GM12878 (cell line): ENCODE measurements around the gene MRTFA. TPM values are rescaled to one million over a fixed set of nuclear protein-coding genes. Genes with fewer than 3 reads are reported as not detected.

Experiments used
- ATAC-seq: fragments of 200-7000 bp; cut with Tn5 transposase; 3 replicates; pipeline ENCODE4 v1.9.1; 2020; ENCODE audit warnings: mild to moderate bottlenecking, moderate library complexity
- BruUV-seq: library from RNA; stranded (reverse); fragments of 400-500 nt; replicated peaks from 2 replicates; lab custom pipeline; 2021; lab: Mats Ljungman, UMichigan
- CTCF ChIA-PET: fragments of 300-600 bp; sonication (Branson Sonifier 250); formaldehyde crosslinking; extraction: SDS; loops from one replicate; lab custom pipeline; 2021; ENCODE audit warnings: inconsistent platforms; lab: Yijun Ruan, JAX
- POLR2A ChIA-PET: fragments of 350-600 bp; formaldehyde crosslinking; extraction: SDS; loops from one replicate; lab custom pipeline; 2021; ENCODE audit warnings: inconsistent platforms; lab: Charles Lee
- RAD21 ChIA-PET: fragments of 300-600 bp; sonication (Branson Sonifier 250); formaldehyde crosslinking; loops from one replicate; lab custom pipeline; 2023; ENCODE audit warnings: antibody characterized with exemption; ENCODE audit not compliant: unreplicated experiment; lab: Charles Lee
- SMC1A ChIA-PET: fragments of 300-600 bp; sonication (Branson Sonifier 250); formaldehyde crosslinking; loops from one replicate; lab custom pipeline; 2023; ENCODE audit not compliant: unreplicated experiment, uncharacterized antibody; lab: Charles Lee
- DNase-seq: peaks from one replicate; pipeline ENCODE4 v3.0.0-alpha.2; 2011; ENCODE audit warnings: low read depth, low spot score
- FAIRE-seq: peaks from 3 replicates; lab custom pipeline; 2011; peaks lifted over from hg19 to GRCh38; lab: Jason Lieb, UNC
- H2AFZ ChIP-seq: 2 replicates; pipeline ENCODE4 v1.6.0; 2011; ENCODE audit warnings: low read depth, low read length, control low read depth; ENCODE audit not compliant: control insufficient read depth
- H3K27ac ChIP-seq: 2 replicates; pipeline ENCODE4 v1.5.1; 2011; ENCODE audit warnings: control low read depth; ENCODE audit not compliant: control insufficient read depth, insufficient read depth
- H3K27me3 ChIP-seq, 2 experiments: replicated peaks in 1 of 2; 2 replicates each; pipeline versions ENCODE4 v1.6.0 to v1.6.1; 2011; ENCODE audit warnings: low read length in 1 of 2; ENCODE audit not compliant: control insufficient read depth in 2 of 2, insufficient read depth in 2 of 2
- H3K36me3 ChIP-seq, 2 experiments: 2 replicates each; pipeline ENCODE4 v1.5.1; 2011; ENCODE audit warnings: low read length in 1 of 2; ENCODE audit not compliant: control insufficient read depth in 2 of 2, insufficient read depth in 2 of 2
- H3K4me1 ChIP-seq: 2 replicates; pipeline ENCODE4 v1.6.1; 2011; ENCODE audit warnings: mild to moderate bottlenecking, low read length, moderate library complexity, mixed read lengths; ENCODE audit not compliant: control insufficient read depth, insufficient read depth
- H3K4me2 ChIP-seq: 2 replicates; pipeline ENCODE4 v1.6.0; 2011; ENCODE audit warnings: control low read depth; ENCODE audit not compliant: control insufficient read depth, insufficient read depth
- H3K4me3 ChIP-seq: fragments of 200-600 bp; sonication (generic); 2 replicates; pipeline ENCODE4 v1.5.1; 2016
- H3K79me2 ChIP-seq: 2 replicates; pipeline ENCODE4 v1.6.0; 2011; ENCODE audit warnings: low read length; ENCODE audit not compliant: control insufficient read depth, insufficient read depth
- H3K9ac ChIP-seq: 2 replicates; pipeline ENCODE4 v1.8.0; 2011; ENCODE audit warnings: low read length, control low read depth, mixed read lengths; ENCODE audit not compliant: control insufficient read depth, insufficient read depth
- H3K9me3 ChIP-seq: replicated peaks from 3 replicates; pipeline ENCODE4 v1.5.1; 2011; ENCODE audit warnings: mild to moderate bottlenecking, low read length; ENCODE audit not compliant: control insufficient read depth, insufficient read depth
- H4K20me1 ChIP-seq: 2 replicates; pipeline ENCODE4 v1.6.0; 2011; ENCODE audit not compliant: control insufficient read depth, insufficient read depth
- CTCF ChIP-seq, 3 experiments: IDR thresholded peaks in 2 of 3; conservative IDR thresholded peaks in 1 of 3; 2 replicates each; pipeline ENCODE4 v1.5.1; 2011; ENCODE audit warnings: low read depth in 3 of 3, low read length in 3 of 3, mild to moderate bottlenecking in 3 of 3, control low read depth in 2 of 3, moderate library complexity in 2 of 3, inconsistent platforms in 1 of 3, mixed read lengths in 1 of 3; ENCODE audit not compliant: control insufficient read depth in 2 of 3, insufficient read depth in 1 of 3; ENCODE audit errors: extremely low read depth in 1 of 3
- ETV6 ChIP-seq, 2 experiments: fragments of 450-650 bp in 1 of 2; IDR thresholded peaks in 1 of 2; conservative IDR thresholded peaks in 1 of 2; 2 replicates each; pipeline ENCODE4 v1.6.1; 2014; ENCODE audit warnings: antibody characterized with exemption in 1 of 2, borderline replicate concordance in 1 of 2, low read depth in 1 of 2, mild to moderate bottlenecking in 1 of 2, moderate library complexity in 1 of 2
- TCF3 ChIP-seq: IDR thresholded peaks from 2 replicates; pipeline ENCODE4 v1.6.1; 2012; ENCODE audit warnings: low read depth, mild to moderate bottlenecking, low read length, borderline replicate concordance; ENCODE audit not compliant: insufficient read depth
- ZBTB11 ChIP-seq: fragments of 450-650 bp; formaldehyde crosslinking; IDR thresholded peaks from 2 replicates; pipeline ENCODE4 v1.5.0; 2022; ENCODE audit warnings: mild to moderate bottlenecking, missing genetic modification characterization
- ZBTB33 ChIP-seq: fragments of 450-650 bp; IDR thresholded peaks from 2 replicates; pipeline ENCODE4 v1.6.1; 2017; ENCODE audit warnings: mild to moderate bottlenecking
- WGBS: methylation state at CpG from one replicate; pipeline ENCODE4 v1.1.6; 2016; ENCODE audit warnings: low lambda C conversion rate; ENCODE audit not compliant: insufficient replicate concordance, insufficient coverage; ENCODE audit errors: missing lambda C conversion rate; 5-methylcytosine and 5-hydroxymethylcytosine counted together
- in situ Hi-C: fragments of 300-500 bp; cut with MboI; formaldehyde crosslinking; loops from 9 replicates; pipeline ENCODE4 v1.14.3; 2018; ENCODE audit warnings: mixed read lengths
- intact Hi-C: fragments of 100-400 bp; cut with micrococcal nuclease; formaldehyde crosslinking; loops from one replicate; pipeline ENCODE4 v1.14.2; 2022; ENCODE audit not compliant: unreplicated experiment
- polyA plus RNA-seq, 11 experiments: library from polyadenylated mRNA; depleted of rRNA in 4 of 11; unstranded in 6 of 11; stranded (reverse) in 5 of 11; fragments of >200 nt; fragmentation: Nextera tagmentation in 4 of 11; fragmentation: Illumina TruSeq in 1 of 11; extraction: Ambion mirVana in 4 of 11; extraction: Trizol in 1 of 11; gene quantifications; 1 replicate in 1 of 11; 2 replicates in 10 of 11; pipeline versions ENCODE4 v1.2.1 to v1.2.3, GENCODE V29; 2011 to 2016; ENCODE audit warnings: inconsistent platforms in 2 of 11, missing spikeins in 2 of 11, low read depth in 1 of 11
- total RNA-seq, 4 experiments: library from RNA; depleted of rRNA in 3 of 4; stranded (reverse); fragments of >200 nt in 3 of 4; fragmentation: Illumina TruSeq in 1 of 4; extraction: Trizol in 1 of 4; gene quantifications; 2 replicates each; pipeline versions ENCODE4 v1.2.1 to v1.2.3, GENCODE V29; 2013 to 2021

The MRTFA gene
- total and polyA plus RNA-seq, 10 of the 15 experiments (the other 5 are each of a cell fraction or from before 2014, with no cell fraction given), result 2.0 to 63.9 (median 17.9) TPM

DNA sequence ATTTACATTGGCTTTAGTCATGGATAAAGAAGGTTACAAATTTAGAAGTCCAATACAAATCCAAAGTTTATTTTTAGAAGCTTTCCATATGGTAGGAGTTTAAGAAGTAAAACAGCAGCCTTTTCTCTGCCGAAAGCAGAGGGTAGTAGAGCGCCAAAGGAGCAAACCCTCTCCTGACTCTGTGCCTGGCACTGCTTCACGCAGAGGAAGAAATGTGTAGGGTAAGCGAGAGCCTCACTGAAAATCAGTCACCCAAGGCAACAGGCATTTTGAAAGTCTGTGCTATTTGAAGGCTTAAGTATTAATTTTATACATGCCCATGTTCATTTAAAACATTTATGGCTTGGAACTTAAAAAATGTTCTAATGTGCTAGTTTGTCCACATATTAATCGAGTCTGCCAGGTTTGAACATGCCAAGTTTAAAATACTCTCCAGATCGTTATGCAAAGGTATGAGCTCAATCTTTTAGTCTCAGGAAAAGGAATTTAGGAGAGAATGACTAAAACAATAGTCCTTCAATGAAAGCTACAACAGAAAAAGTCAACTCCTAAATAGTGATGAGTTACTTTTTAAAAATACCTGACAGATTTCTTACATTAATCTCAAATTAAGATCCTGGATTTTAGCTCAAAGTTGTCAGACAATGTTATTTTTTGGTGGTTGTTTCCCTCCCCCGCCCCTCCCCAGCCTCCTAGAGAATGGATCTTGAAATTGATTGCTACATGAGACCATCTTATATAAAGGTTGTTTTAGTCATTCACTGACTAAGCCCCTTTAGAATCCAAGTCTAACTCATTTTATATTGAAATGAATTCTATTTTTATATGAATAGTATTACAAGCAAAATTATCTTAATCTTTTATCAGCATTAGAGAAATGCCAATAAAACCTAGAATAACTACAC, 38.7 kb downstream of the MRTFA start:
- Histone ChIP-seq H3K4me3 (no peak overlapping the region), H3K4me1 (peaks cover 54% of the 10 kb centered on the region)
- no peak for ATAC-seq
- 0 out of 6 replicates have a peak, but pooled peaks of 1 of the 3 experiments have one; percentile 0 for TF ChIP-seq CTCF (IDR thresholded peaks at IDR 0.05 in 2 of 3, conservative IDR thresholded peaks at IDR 0.05 in 1 of 3; ENCODE audit: control insufficient read depth in 2 of 3, extremely low read depth in 1 of 3, insufficient read depth in 1 of 3, low read depth in 3 of 3, low read length in 3 of 3)
- no peak for TF ChIP-seq ZBTB33
- no peak for TF ChIP-seq ZBTB11 (CRISPR knock-in tag)
- TF ChIP-seq ETV6 (conservative IDR thresholded peaks at IDR 0.05 in 1 of 2, IDR thresholded peaks at IDR 0.05 in 1 of 2; ENCODE audit: borderline replicate concordance in 1 of 2, low read depth in 1 of 2), result no peak
- no peak for TF ChIP-seq TCF3
- TF ChIP-seq, all 136 proteins: peak for 1
- in situ Hi-C loops, result no loop called here
- FAIRE-seq (peak; percentile 44), DNase-seq (no peak)
- Histone ChIP-seq H3K27ac (no peak overlapping the region; the same call in 1 of the 2 replicates), H3K79me2 (peaks cover 76% of the 10 kb centered on the region), H3K27me3 (no peaks in the 10 kb centered on the region), H3K9ac (no peak overlapping the region), H4K20me1 (no peaks in the 10 kb centered on the region), H2AFZ (no peak overlapping the region), H3K9me3 (no peaks in the 10 kb centered on the region), H3K4me2 (peak overlapping the region; percentile 41; the same call in 1 of the 2 replicates), H3K36me3 (no peaks in the 10 kb centered on the region)
- intact Hi-C loops, result no loop called here
- 51% methylated on average over 7 of the region's 7 CpGs for WGBS
- POLR2A ChIA-PET, result interaction anchor here (0.5 to 1.9 kb wide), 13 partner anchors 9 to 332 kb away, joined by 3 to 9 read pairs (median 6); partner anchors contain the start of gene MRTFA
- no TSS peak for BruUV-seq
- SMC1A ChIA-PET, result interaction anchor here (0.6 to 10.7 kb wide), 18 partner anchors 8 to 85 kb away, joined by 3 to 130 read pairs (median 5); partner anchors contain the start of gene MRTFA
- CTCF ChIA-PET, result interaction anchor here (0.7 to 2.8 kb wide), 12 partner anchors 15 to 301 kb away, joined by 3 to 25 read pairs (median 3); partner anchors contain the start of gene MRTFA
- RAD21 ChIA-PET, result interaction anchor here (0.7 to 1.6 kb wide), 10 partner anchors 11 to 163 kb away, joined by 3 to 7 read pairs (median 4); partner anchors contain the start of gene MRTFA
